ENCODE results near the gene ETV3L. TPM values are rescaled to one million over a fixed set of nuclear protein-coding genes. Genes with fewer than 3 reads are reported as not detected.

Gene ETV3L
- total and polyA plus RNA-seq, 2 of the 8 experiments (the other 6 are each of a cell fraction or from before 2014, with no cell fraction given), result 0.17 to 0.26 TPM

- H3K56ac ChIP-seq (replicated peaks; ENCODE audit: insufficient read length, low read depth, low read length), result no peak overlapping the region
- CTCF ChIA-PET (ENCODE audit: partially characterized antibody), result interaction anchor here (0.7 to 4.2 kb wide), 7 partner anchors 10 to 61 kb away, joined by 3 to 23 read pairs (median 6); no protein-coding TSS in a partner anchor
- TF ChIP-seq ASH2L (IDR thresholded peaks at IDR 0.05; ENCODE audit: low read length), result no peak
These were observed 4.5 kb downstream of the ETV3L start for GRCh38 chr1:157095091-157095490.

More at GRCh38 chr1:157095091-157095490, 4.5 kb downstream of the ETV3L start:
- no peak for DNase-seq (ENCODE audit: low read depth in 1 of 2, low spot score in 2 of 2)
- Histone ChIP-seq H3K27me3 (replicated peaks in 1 of 4; ENCODE audit: control insufficient read depth in 3 of 4, extremely low read depth in 1 of 4, insufficient read depth in 3 of 4, low read length in 3 of 4) (no peaks in the 10 kb centered on the region; a peak in 2 of 7 replicates), H2BK20ac (ENCODE audit: low read length) (no peak overlapping the region), H3K4me3 (ENCODE audit: extremely low read depth in 1 of 4, insufficient read depth in 2 of 4, low read depth in 3 of 4, low read length in 4 of 4) (no peak overlapping the region), H2BK15ac (ENCODE audit: low read length) (no peak overlapping the region), H3K14ac (ENCODE audit: insufficient read length) (no peak overlapping the region), H3K4me2 (ENCODE audit: insufficient read depth in 1 of 2, low read depth in 2 of 2, low read length in 2 of 2) (no peak overlapping the region), H4K20me1 (replicated peaks in 1 of 2; ENCODE audit: control insufficient read depth in 1 of 2, insufficient read depth in 2 of 2, low read length in 2 of 2) (no peaks in the 10 kb centered on the region), H2BK5ac (ENCODE audit: low read depth, low read length) (no peak overlapping the region), H4K5ac (ENCODE audit: insufficient read length, low read depth, low read length) (no peak overlapping the region), H3K23me2 (ENCODE audit: low read depth, low read length) (0 out of 2 replicates have a peak, but pooled peaks cover 2% of the 10 kb centered on the region), H3K9ac (replicated peaks in 1 of 4; ENCODE audit: extremely low read depth in 1 of 4, low read depth in 3 of 4, low read length in 3 of 4) (no peak overlapping the region), H3K27ac (ENCODE audit: low read depth, low read length) (no peak overlapping the region), H2BK12ac (ENCODE audit: low read depth, low read length) (no peak overlapping the region), H4K91ac (replicated peaks; ENCODE audit: insufficient read length, low read length) (no peak overlapping the region), H3K36me3 (ENCODE audit: control insufficient read depth in 2 of 4, insufficient read depth in 4 of 4, low read length in 3 of 4) (no peaks in the 10 kb centered on the region), H3K4me1 (replicated peaks in 1 of 4; ENCODE audit: control insufficient read depth in 3 of 4, insufficient read depth in 4 of 4, low read length in 3 of 4) (peaks cover 0 to 4% (median 1%) of the 10 kb centered on the region in 4 experiments; a peak in 2 of 7 replicates), H3K79me2 (ENCODE audit: control insufficient read depth in 1 of 2, insufficient read depth in 2 of 2, low read length in 2 of 2) (no peaks in the 10 kb centered on the region), H2AFZ (ENCODE audit: low read length) (no peak overlapping the region), H3K79me1 (ENCODE audit: low read depth, low read length) (no peaks in the 10 kb centered on the region), H2AK5ac (ENCODE audit: low read depth, low read length) (no peak overlapping the region), H3K4ac (replicated peaks; ENCODE audit: insufficient read length, low read depth, low read length) (no peak overlapping the region), H3K23ac (ENCODE audit: insufficient read length) (no peak overlapping the region), H4K8ac (ENCODE audit: extremely low read depth, insufficient read depth, low read length) (no peak overlapping the region), H3K9me3 (ENCODE audit: insufficient read depth in 2 of 2, low read depth in 1 of 2, low read length in 1 of 2) (no peaks in the 10 kb centered on the region), H2BK120ac (replicated peaks; ENCODE audit: low read depth, low read length) (no peak overlapping the region), H3K18ac (ENCODE audit: extremely low read depth, low read length) (no peak overlapping the region)
- POLR2A ChIA-PET (ENCODE audit: partially characterized antibody), result no interaction called here
- 56% methylated on average over 4 of the region's 4 CpGs; no CpG with 5 or more reads in 1 of the 2 experiments for WGBS, 2 experiments (ENCODE audit: extremely low coverage in 1 of 2, insufficient coverage in 1 of 2, insufficient read length in 1 of 2, insufficient replicate concordance in 2 of 2, low coverage in 1 of 2, low lambda C conversion rate in 2 of 2, missing lambda C conversion rate in 1 of 2)
- FAIRE-seq, result no peak
